ENCODE results near the gene NLRP1.

The NLRP1 gene

GRCh38 chr17:5557485-5557884, 26.8 kb downstream of the NLRP1 start:
- no peak for DNase-seq (ENCODE audit: low read depth in 2 of 2)

- DNase-seq (ENCODE audit: low read depth in 2 of 2), result no peak
Measured at GRCh38 chr17:5555254-5555653, 29.1 kb downstream of the NLRP1 start.

- no peak for DNase-seq (ENCODE audit: low read depth in 2 of 2)
Measured at GRCh38 chr17:5553479-5553878, 30.8 kb downstream of the NLRP1 start.

GRCh38 chr17:5552841-5553240, 31.5 kb downstream of the NLRP1 start:
- no peak for DNase-seq (ENCODE audit: low read depth in 2 of 2)

GRCh38 chr17:5545051-5545987, 39.0 kb downstream of the NLRP1 start:
- no peak for DNase-seq (ENCODE audit: low read depth in 2 of 2)

- DNase-seq (ENCODE audit: low read depth in 2 of 2), result no peak
Measured at GRCh38 chr17:5544115-5544514, 40.2 kb downstream of the NLRP1 start.

- no peak for DNase-seq (ENCODE audit: low read depth in 2 of 2)
Measured at GRCh38 chr17:5541610-5542202, 42.6 kb downstream of the NLRP1 start.

GRCh38 chr17:5540321-5540720, 44.0 kb downstream of the NLRP1 start:
- no peak for DNase-seq (ENCODE audit: low read depth in 2 of 2)

GRCh38 chr17:5539286-5539685, 45.0 kb downstream of the NLRP1 start:
- no peak for DNase-seq (ENCODE audit: low read depth in 2 of 2)

- no peak for DNase-seq (ENCODE audit: low read depth in 2 of 2)
Measured at GRCh38 chr17:5536866-5537650, 47.3 kb downstream of the NLRP1 start.

- no peak for DNase-seq (ENCODE audit: low read depth in 2 of 2)
Measured at GRCh38 chr17:5535436-5535835, 48.9 kb downstream of the NLRP1 start.

GRCh38 chr17:5533486-5534315, 50.6 kb downstream of the NLRP1 start:
- DNase-seq (ENCODE audit: low read depth in 2 of 2), result no peak

GRCh38 chr17:5532581-5532980, 51.7 kb downstream of the NLRP1 start:
- no peak for DNase-seq (ENCODE audit: low read depth in 2 of 2)

GRCh38 chr17:5531085-5531418, 53.3 kb downstream of the NLRP1 start:
- DNase-seq (ENCODE audit: low read depth in 2 of 2), result no peak

- DNase-seq (ENCODE audit: low read depth in 2 of 2), result no peak
Measured at GRCh38 chr17:5530265-5531084, 53.8 kb downstream of the NLRP1 start.

GRCh38 chr17:5527601-5528250, 56.6 kb downstream of the NLRP1 start:
- no peak for DNase-seq (ENCODE audit: low read depth in 2 of 2)

GRCh38 chr17:5526821-5527598, 57.3 kb downstream of the NLRP1 start:
- DNase-seq (ENCODE audit: low read depth in 2 of 2), result peak; percentile 32 to 35

GRCh38 chr17:5523249-5523648, 61.1 kb downstream of the NLRP1 start:
- DNase-seq (ENCODE audit: low read depth in 2 of 2), result no peak

GRCh38 chr17:5522476-5522875, 61.8 kb downstream of the NLRP1 start:
- DNase-seq (ENCODE audit: low read depth in 2 of 2), result no peak

Measured in stimulated activated CD8-positive, alpha-beta memory T cell treated with anti-CD3 and anti-CD28 coated beads, Interleukin-7, amount 100 ng/mL, for 4 hours (primary cell).